WTC11 (cell line): ENCODE data around the gene OPN3. TPM values are rescaled to one million over a fixed set of nuclear protein-coding genes. Genes with fewer than 3 reads are reported as not detected.

Source experiments
- ATAC-seq: fragments of 200-7000 bp; cut with Tn5 transposase; 2 replicates; pipeline ENCODE4 v1.10.0; 2021; ENCODE audit warnings: mild to moderate bottlenecking, moderate library complexity
- CTCF ChIA-PET: fragments of 300-600 bp; sonication (Branson Sonifier 250); formaldehyde crosslinking; loops from one replicate; lab custom pipeline; 2021; ENCODE audit warnings: antibody characterized with exemption; lab: Charles Lee
- POLR2A ChIA-PET: fragments of 350-600 bp; sonication (Branson Sonifier 250); formaldehyde crosslinking; loops from one replicate; lab custom pipeline; 2021; ENCODE audit warnings: antibody characterized with exemption; lab: Charles Lee
- DNase-seq: peaks from one replicate; pipeline ENCODE4 v3.0.0; 2021; ENCODE audit warnings: low spot score
- H3K27ac Mint-ChIP-seq: 2 replicates; pipeline ENCODE4 v1.8.0; 2021; ENCODE audit warnings: mixed read lengths
- H3K27me3 Mint-ChIP-seq: 2 replicates; pipeline ENCODE4 v1.8.0; 2021; ENCODE audit warnings: low read depth, mild to moderate bottlenecking, moderate library complexity, mixed read lengths
- H3K36me3 Mint-ChIP-seq: 2 replicates; pipeline ENCODE4 v1.8.0; 2021; ENCODE audit warnings: mixed read lengths
- H3K4me1 Mint-ChIP-seq: 2 replicates; pipeline ENCODE4 v1.8.0; 2022; ENCODE audit warnings: mixed read lengths
- H3K4me3 Mint-ChIP-seq: 2 replicates; pipeline ENCODE4 v1.8.0; 2021; ENCODE audit warnings: mild to moderate bottlenecking, moderate library complexity, mixed read lengths
- H3K9me3 Mint-ChIP-seq: 2 replicates; pipeline ENCODE4 v1.8.0; 2021; ENCODE audit warnings: mixed read lengths
- CDX4 ChIP-seq: fragments of 250-450 bp; sonication (Bioruptor Pico); IDR thresholded peaks from 2 replicates; pipeline ENCODE4 v1.9.0; 2021; ENCODE audit warnings: moderate library complexity, mild to moderate bottlenecking, inconsistent platforms, borderline replicate concordance
- CREM ChIP-seq: sonication (generic); formaldehyde crosslinking; IDR thresholded peaks from 2 replicates; pipeline ENCODE4 v1.8.1; 2022; ENCODE audit warnings: mild to moderate bottlenecking, missing genetic modification reagents, moderate library complexity
- E2F4 ChIP-seq: sonication (generic); formaldehyde crosslinking; IDR thresholded peaks from 2 replicates; pipeline ENCODE4 v1.8.1; 2022; ENCODE audit warnings: low read depth, mild to moderate bottlenecking, moderate library complexity, missing genetic modification reagents, borderline replicate concordance
- FOXK1 ChIP-seq: sonication (generic); formaldehyde crosslinking; IDR thresholded peaks from 2 replicates; pipeline ENCODE4 v1.8.0; 2022; ENCODE audit warnings: mild to moderate bottlenecking, moderate library complexity, missing genetic modification reagents
- GABPB1 ChIP-seq: sonication (generic); formaldehyde crosslinking; IDR thresholded peaks from 2 replicates; pipeline ENCODE4 v1.8.1; 2023; ENCODE audit warnings: mild to moderate bottlenecking, missing genetic modification reagents
- KAT7 ChIP-seq: sonication (generic); formaldehyde crosslinking; IDR thresholded peaks from 2 replicates; pipeline ENCODE4 v1.8.1; 2023; ENCODE audit warnings: missing genetic modification reagents, mild to moderate bottlenecking, borderline replicate concordance
- MAX ChIP-seq: sonication (generic); formaldehyde crosslinking; IDR thresholded peaks from 2 replicates; pipeline ENCODE4 v1.8.0; 2022; ENCODE audit warnings: mild to moderate bottlenecking, missing genetic modification reagents
- MXD4 ChIP-seq: fragments of 250-450 bp; sonication (Bioruptor Pico); IDR thresholded peaks from 2 replicates; pipeline ENCODE4 v1.8.0; 2021; ENCODE audit warnings: mild to moderate bottlenecking, moderate library complexity, borderline replicate concordance
- NFATC4 ChIP-seq: fragments of 250-450 bp; sonication (Bioruptor Pico); IDR thresholded peaks from 2 replicates; pipeline ENCODE4 v1.9.0; 2021; ENCODE audit warnings: mild to moderate bottlenecking
- NFYB ChIP-seq: sonication (generic); formaldehyde crosslinking; conservative IDR thresholded peaks from 2 replicates; pipeline ENCODE4 v1.8.0; 2022; ENCODE audit warnings: low read depth, missing genetic modification reagents
- NR1H2 ChIP-seq: sonication (generic); formaldehyde crosslinking; IDR thresholded peaks from 2 replicates; pipeline ENCODE4 v1.9.0; 2021; ENCODE audit warnings: mild to moderate bottlenecking, moderate library complexity, missing genetic modification reagents
- NR2C2 ChIP-seq: sonication (generic); formaldehyde crosslinking; IDR thresholded peaks from 2 replicates; pipeline ENCODE4 v1.8.0; 2022; ENCODE audit warnings: mild to moderate bottlenecking, missing genetic modification reagents
- OVOL2 ChIP-seq: fragments of 250-450 bp; sonication (Bioruptor Pico); IDR thresholded peaks from 2 replicates; pipeline ENCODE4 v1.9.0; 2021; ENCODE audit warnings: mild to moderate bottlenecking, borderline replicate concordance
- SMAD4 ChIP-seq: sonication (generic); formaldehyde crosslinking; IDR thresholded peaks from 2 replicates; pipeline ENCODE4 v1.8.0; 2022; ENCODE audit warnings: mild to moderate bottlenecking, missing genetic modification reagents
- ZBTB21 ChIP-seq: sonication (generic); formaldehyde crosslinking; IDR thresholded peaks from 2 replicates; pipeline ENCODE4 v1.8.1; 2023; ENCODE audit warnings: mild to moderate bottlenecking, missing genetic modification reagents, borderline replicate concordance
- ZNF138 ChIP-seq: sonication (generic); formaldehyde crosslinking; conservative IDR thresholded peaks from 2 replicates; pipeline ENCODE4 v1.8.1; 2022; ENCODE audit warnings: mild to moderate bottlenecking, moderate library complexity, missing genetic modification reagents
- ZNF232 ChIP-seq: sonication (generic); formaldehyde crosslinking; IDR thresholded peaks from 2 replicates; pipeline ENCODE4 v1.8.0; 2022; ENCODE audit warnings: mild to moderate bottlenecking, missing genetic modification reagents
- ZNF317 ChIP-seq: sonication (generic); formaldehyde crosslinking; IDR thresholded peaks from 2 replicates; pipeline ENCODE4 v1.8.1; 2023; ENCODE audit warnings: low read depth, mild to moderate bottlenecking, moderate library complexity, missing genetic modification reagents, borderline replicate concordance
- ZNF425 ChIP-seq: fragments of 250-450 bp; sonication (Bioruptor Pico); conservative IDR thresholded peaks from 2 replicates; pipeline ENCODE4 v1.9.0; 2021; ENCODE audit warnings: mild to moderate bottlenecking
- ZSCAN18 ChIP-seq: fragments of 250-450 bp; sonication (Bioruptor Pico); IDR thresholded peaks from 2 replicates; pipeline ENCODE4 v2.1.2; 2022; ENCODE audit warnings: mild to moderate bottlenecking, moderate library complexity
- total RNA-seq: library from RNA; stranded (reverse); gene quantifications from 3 replicates; pipeline ENCODE4 v1.2.3, GENCODE V29; 2021
- TF ChIP-seq, protein P1 (sequence below): sonication (generic); formaldehyde crosslinking; IDR thresholded peaks from 2 replicates; pipeline ENCODE4 v1.8.0; 2023; ENCODE audit warnings: mild to moderate bottlenecking, missing genetic modification reagents
- TF ChIP-seq, protein P2 (sequence below): sonication (generic); formaldehyde crosslinking; IDR thresholded peaks from 2 replicates; pipeline ENCODE4 v1.8.1; 2023; ENCODE audit warnings: mild to moderate bottlenecking, missing genetic modification reagents, moderate library complexity
- TF ChIP-seq, protein P3 (sequence below): sonication (generic); formaldehyde crosslinking; IDR thresholded peaks from 2 replicates; pipeline ENCODE4 v1.8.0; 2022; ENCODE audit warnings: mild to moderate bottlenecking, missing genetic modification reagents
- TF ChIP-seq, protein P4 (sequence below): sonication (generic); formaldehyde crosslinking; IDR thresholded peaks from 2 replicates; pipeline ENCODE4 v1.8.1; 2022; ENCODE audit warnings: mild to moderate bottlenecking, missing genetic modification reagents, moderate library complexity, borderline replicate concordance

The OPN3 gene
- total RNA-seq, 1 experiment from 2014 or later: 17.2 TPM

- TF ChIP-seq SMAD4 (CRISPR knock-in tag): no peak
- no peak for TF ChIP-seq KAT7 (CRISPR knock-in tag)
- TF ChIP-seq NFYB (CRISPR knock-in tag): no peak
- no peak for TF ChIP-seq ZSCAN18 (CRISPR knock-in tag)
- TF ChIP-seq, protein P1, sequence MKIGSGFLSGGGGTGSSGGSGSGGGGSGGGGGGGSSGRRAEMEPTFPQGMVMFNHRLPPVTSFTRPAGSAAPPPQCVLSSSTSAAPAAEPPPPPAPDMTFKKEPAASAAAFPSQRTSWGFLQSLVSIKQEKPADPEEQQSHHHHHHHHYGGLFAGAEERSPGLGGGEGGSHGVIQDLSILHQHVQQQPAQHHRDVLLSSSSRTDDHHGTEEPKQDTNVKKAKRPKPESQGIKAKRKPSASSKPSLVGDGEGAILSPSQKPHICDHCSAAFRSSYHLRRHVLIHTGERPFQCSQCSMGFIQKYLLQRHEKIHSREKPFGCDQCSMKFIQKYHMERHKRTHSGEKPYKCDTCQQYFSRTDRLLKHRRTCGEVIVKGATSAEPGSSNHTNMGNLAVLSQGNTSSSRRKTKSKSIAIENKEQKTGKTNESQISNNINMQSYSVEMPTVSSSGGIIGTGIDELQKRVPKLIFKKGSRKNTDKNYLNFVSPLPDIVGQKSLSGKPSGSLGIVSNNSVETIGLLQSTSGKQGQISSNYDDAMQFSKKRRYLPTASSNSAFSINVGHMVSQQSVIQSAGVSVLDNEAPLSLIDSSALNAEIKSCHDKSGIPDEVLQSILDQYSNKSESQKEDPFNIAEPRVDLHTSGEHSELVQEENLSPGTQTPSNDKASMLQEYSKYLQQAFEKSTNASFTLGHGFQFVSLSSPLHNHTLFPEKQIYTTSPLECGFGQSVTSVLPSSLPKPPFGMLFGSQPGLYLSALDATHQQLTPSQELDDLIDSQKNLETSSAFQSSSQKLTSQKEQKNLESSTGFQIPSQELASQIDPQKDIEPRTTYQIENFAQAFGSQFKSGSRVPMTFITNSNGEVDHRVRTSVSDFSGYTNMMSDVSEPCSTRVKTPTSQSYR (CRISPR knock-in tag): no peak
- TF ChIP-seq E2F4 (CRISPR knock-in tag): no peak
- TF ChIP-seq CREM (CRISPR knock-in tag): no peak
- TF ChIP-seq, all 79 proteins: peak for 0
These were observed 39.7 kb downstream of the OPN3 start (continued) for GRCh38 chr1:241600496-241600901.

GRCh38 chr1:241598249-241598648 lies 41.9 kb downstream of the OPN3 start:
- DNase-seq: no peak
- H3K4me3 Mint-ChIP-seq: no peak overlapping the region
- peaks cover 9% of the 10 kb centered on the region; the same call in 1 of the 2 replicates for H3K36me3 Mint-ChIP-seq
- ATAC-seq: no peak
- no peaks in the 10 kb centered on the region for H3K4me1 Mint-ChIP-seq
- no peaks in the 10 kb centered on the region for H3K9me3 Mint-ChIP-seq
- no peaks in the 10 kb centered on the region for H3K27me3 Mint-ChIP-seq
- ChIA-PET CTCF (no interaction called here), POLR2A (no interaction called here)
- TF ChIP-seq ZBTB21 (CRISPR knock-in tag): no peak
- TF ChIP-seq MXD4: no peak
- TF ChIP-seq ZNF138 (CRISPR knock-in tag): no peak
- TF ChIP-seq ZNF425: no peak
- TF ChIP-seq MAX (CRISPR knock-in tag): no peak
- TF ChIP-seq, protein P2, sequence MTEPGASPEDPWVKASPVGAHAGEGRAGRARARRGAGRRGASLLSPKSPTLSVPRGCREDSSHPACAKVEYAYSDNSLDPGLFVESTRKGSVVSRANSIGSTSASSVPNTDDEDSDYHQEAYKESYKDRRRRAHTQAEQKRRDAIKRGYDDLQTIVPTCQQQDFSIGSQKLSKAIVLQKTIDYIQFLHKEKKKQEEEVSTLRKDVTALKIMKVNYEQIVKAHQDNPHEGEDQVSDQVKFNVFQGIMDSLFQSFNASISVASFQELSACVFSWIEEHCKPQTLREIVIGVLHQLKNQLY: no peak
- no peak for TF ChIP-seq OVOL2 (CRISPR knock-in tag)
- no peak for TF ChIP-seq NR1H2 (CRISPR knock-in tag)
- TF ChIP-seq, protein P3, sequence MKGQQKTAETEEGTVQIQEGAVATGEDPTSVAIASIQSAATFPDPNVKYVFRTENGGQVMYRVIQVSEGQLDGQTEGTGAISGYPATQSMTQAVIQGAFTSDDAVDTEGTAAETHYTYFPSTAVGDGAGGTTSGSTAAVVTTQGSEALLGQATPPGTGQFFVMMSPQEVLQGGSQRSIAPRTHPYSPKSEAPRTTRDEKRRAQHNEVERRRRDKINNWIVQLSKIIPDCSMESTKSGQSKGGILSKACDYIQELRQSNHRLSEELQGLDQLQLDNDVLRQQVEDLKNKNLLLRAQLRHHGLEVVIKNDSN: no peak
- TF ChIP-seq GABPB1: no peak
- no peak for TF ChIP-seq ZNF232 (CRISPR knock-in tag)
- TF ChIP-seq NR2C2 (CRISPR knock-in tag): no peak
- TF ChIP-seq NFATC4 (CRISPR knock-in tag): no peak
- no peak for TF ChIP-seq FOXK1 (CRISPR knock-in tag)
- TF ChIP-seq, protein P4, sequence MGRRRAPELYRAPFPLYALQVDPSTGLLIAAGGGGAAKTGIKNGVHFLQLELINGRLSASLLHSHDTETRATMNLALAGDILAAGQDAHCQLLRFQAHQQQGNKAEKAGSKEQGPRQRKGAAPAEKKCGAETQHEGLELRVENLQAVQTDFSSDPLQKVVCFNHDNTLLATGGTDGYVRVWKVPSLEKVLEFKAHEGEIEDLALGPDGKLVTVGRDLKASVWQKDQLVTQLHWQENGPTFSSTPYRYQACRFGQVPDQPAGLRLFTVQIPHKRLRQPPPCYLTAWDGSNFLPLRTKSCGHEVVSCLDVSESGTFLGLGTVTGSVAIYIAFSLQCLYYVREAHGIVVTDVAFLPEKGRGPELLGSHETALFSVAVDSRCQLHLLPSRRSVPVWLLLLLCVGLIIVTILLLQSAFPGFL: no peak
- TF ChIP-seq ZNF317 (CRISPR knock-in tag): no peak
- no peak for TF ChIP-seq CDX4
- H3K27ac Mint-ChIP-seq: no peak overlapping the region
